ENCODE data around the gene SYNDIG1. TPM values are rescaled to one million over a fixed set of nuclear protein-coding genes. Genes with fewer than 3 reads are reported as not detected.

Gene SYNDIG1
- total and polyA plus RNA-seq, 2 donors (not counting 1 experiment from before 2014, with no cell fraction given): not detected

DNA sequence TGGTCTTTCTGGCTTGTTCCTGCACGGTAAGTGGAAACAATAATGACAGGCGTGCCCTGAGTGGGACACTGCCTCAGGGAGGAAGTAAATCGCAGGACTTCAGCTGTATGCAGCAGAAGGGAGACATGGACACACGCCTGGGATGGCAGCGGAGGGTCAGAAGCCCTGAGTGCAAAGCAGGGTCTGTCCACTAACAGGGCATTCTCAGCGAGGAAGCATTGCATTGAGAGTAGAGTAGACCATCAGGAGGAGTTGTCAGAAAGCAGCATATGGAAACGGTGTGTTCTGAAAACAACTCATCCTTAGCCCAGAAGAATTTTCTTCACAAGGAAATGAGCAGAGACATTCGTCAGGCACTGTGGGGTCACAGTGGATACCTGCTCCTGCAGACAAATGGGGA lies 134.0 kb downstream of the SYNDIG1 start:
- Histone ChIP-seq H3K4me2 (replicated peaks; ENCODE audit: low read depth, low read length, poor library complexity, severe bottlenecking) (no peak overlapping the region), H3K4me3 (ENCODE audit: control extremely low read depth in 1 of 5, extremely low read depth in 1 of 5, insufficient read depth in 1 of 5, low read depth in 2 of 5, low read length in 4 of 5) (no peak overlapping the region), H4K20me1 (ENCODE audit: control insufficient read depth, insufficient read depth, low read length, poor library complexity, severe bottlenecking) (no peaks in the 10 kb centered on the region), H3K9me3 (ENCODE audit: control extremely low read depth in 1 of 3, control insufficient read depth in 2 of 3, insufficient read depth in 1 of 3, low read length in 2 of 3) (peaks cover 1 to 9% (median 7%) of the 10 kb centered on the region in 3 donors), H3K4me1 (ENCODE audit: control insufficient read depth in 2 of 2, insufficient read depth in 2 of 2, low read length in 2 of 2) (peaks cover 0 to 1% of the 10 kb centered on the region in 2 donors), H3K9ac (ENCODE audit: low read length) (no peak overlapping the region), H2AFZ (ENCODE audit: insufficient read depth, low read depth, low read length, poor library complexity, severe bottlenecking) (no peak overlapping the region), H3K36me3 (replicated peaks in 1 of 2; ENCODE audit: control extremely low read depth in 1 of 2, control insufficient read depth in 1 of 2, extremely low read depth in 1 of 2, insufficient read depth in 2 of 2, low read length in 1 of 2) (no peaks in the 10 kb centered on the region), H3K79me2 (ENCODE audit: control insufficient read depth, insufficient read depth, low read length) (no peaks in the 10 kb centered on the region), H3K27me3 (replicated peaks in 1 of 4; ENCODE audit: control extremely low read depth in 1 of 4, control insufficient read depth in 3 of 4, insufficient read depth in 4 of 4, low read length in 3 of 4) (no peaks in the 10 kb centered on the region), H3K27ac (ENCODE audit: low read length in 2 of 2) (no peak overlapping the region)
- POLR2A ChIA-PET: no interaction called here
- Mint-ChIP-seq H3K4me1 (peaks cover 2% of the 10 kb centered on the region), H3K9me3 (ENCODE audit: insufficient read depth) (peaks cover 12% of the 10 kb centered on the region), H3K4me3 (no peak overlapping the region), H3K27ac (no peak overlapping the region), H3K27me3 (no peaks in the 10 kb centered on the region)
- WGBS (ENCODE audit: insufficient coverage): 90% methylated on average over 7 of the region's 8 CpGs
- DNase-seq (no peak), ATAC-seq (ENCODE audit: low read depth) (no peak)
- CTCF ChIA-PET: no interaction called here
- no peak for TF ChIP-seq EZH2 (IDR thresholded peaks at IDR 0.05; ENCODE audit: borderline replicate concordance, insufficient read depth, low read depth, low read length, poor library complexity, severe bottlenecking)
- TF ChIP-seq, protein P1, sequence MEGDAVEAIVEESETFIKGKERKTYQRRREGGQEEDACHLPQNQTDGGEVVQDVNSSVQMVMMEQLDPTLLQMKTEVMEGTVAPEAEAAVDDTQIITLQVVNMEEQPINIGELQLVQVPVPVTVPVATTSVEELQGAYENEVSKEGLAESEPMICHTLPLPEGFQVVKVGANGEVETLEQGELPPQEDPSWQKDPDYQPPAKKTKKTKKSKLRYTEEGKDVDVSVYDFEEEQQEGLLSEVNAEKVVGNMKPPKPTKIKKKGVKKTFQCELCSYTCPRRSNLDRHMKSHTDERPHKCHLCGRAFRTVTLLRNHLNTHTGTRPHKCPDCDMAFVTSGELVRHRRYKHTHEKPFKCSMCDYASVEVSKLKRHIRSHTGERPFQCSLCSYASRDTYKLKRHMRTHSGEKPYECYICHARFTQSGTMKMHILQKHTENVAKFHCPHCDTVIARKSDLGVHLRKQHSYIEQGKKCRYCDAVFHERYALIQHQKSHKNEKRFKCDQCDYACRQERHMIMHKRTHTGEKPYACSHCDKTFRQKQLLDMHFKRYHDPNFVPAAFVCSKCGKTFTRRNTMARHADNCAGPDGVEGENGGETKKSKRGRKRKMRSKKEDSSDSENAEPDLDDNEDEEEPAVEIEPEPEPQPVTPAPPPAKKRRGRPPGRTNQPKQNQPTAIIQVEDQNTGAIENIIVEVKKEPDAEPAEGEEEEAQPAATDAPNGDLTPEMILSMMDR (IDR thresholded peaks at IDR 0.05): no peak
- intact Hi-C loops (cut with micrococcal nuclease): no loop called here

DNA sequence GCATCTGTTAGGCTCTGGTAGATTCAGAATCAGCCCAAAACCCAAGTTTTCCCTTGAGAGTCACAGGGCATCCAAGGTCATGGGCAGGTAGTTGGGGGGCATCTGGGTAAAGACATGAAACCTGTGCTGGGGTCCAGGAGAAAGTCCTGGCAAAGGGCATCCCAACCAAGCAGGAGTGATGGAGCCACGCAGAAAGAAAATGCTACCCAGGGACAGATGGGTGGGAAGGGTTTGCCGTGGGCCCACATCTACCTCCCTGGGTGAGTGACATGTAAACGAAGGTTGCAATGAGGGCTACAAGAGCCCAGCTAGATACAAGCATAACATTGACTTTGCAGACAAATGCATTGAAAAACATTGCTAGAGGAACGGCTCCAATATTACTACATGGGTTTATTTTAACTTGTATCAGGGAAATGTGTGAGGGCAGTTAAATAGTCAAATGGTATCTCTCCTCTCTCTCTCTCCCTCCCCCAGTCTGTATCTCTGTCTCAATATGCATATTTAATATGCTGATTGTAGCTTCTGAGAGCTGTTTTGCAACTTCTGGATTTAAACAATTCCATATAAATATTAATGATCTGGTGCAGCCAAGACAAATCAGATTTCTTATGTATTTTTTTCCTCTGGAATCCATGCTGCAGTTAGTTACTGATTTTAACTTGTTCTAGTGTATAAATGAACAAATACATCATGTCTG lies 135.7 kb downstream of the SYNDIG1 start:
- H3K4me1 ChIP-seq (ENCODE audit: control insufficient read depth in 2 of 2, insufficient read depth in 2 of 2, low read length in 2 of 2): peaks cover 2 to 17% of the 10 kb centered on the region in 2 donors
- no peak overlapping the region for H3K27ac Mint-ChIP-seq
- H3K36me3 ChIP-seq (replicated peaks in 1 of 2; ENCODE audit: control extremely low read depth in 1 of 2, control insufficient read depth in 1 of 2, extremely low read depth in 1 of 2, insufficient read depth in 2 of 2, low read length in 1 of 2): no peaks in the 10 kb centered on the region
- no peak overlapping the region for H3K27ac ChIP-seq (ENCODE audit: low read length in 2 of 2)
- H3K27me3 ChIP-seq (replicated peaks in 1 of 4; ENCODE audit: control extremely low read depth in 1 of 4, control insufficient read depth in 3 of 4, insufficient read depth in 4 of 4, low read length in 3 of 4): no peaks in the 10 kb centered on the region
- no peak overlapping the region for H2AFZ ChIP-seq (ENCODE audit: insufficient read depth, low read depth, low read length, poor library complexity, severe bottlenecking)
- TF ChIP-seq, protein P1 (IDR thresholded peaks at IDR 0.05): no peak
- no peak for TF ChIP-seq EZH2 (IDR thresholded peaks at IDR 0.05; ENCODE audit: borderline replicate concordance, insufficient read depth, low read depth, low read length, poor library complexity, severe bottlenecking)
- H3K4me1 Mint-ChIP-seq: peaks cover 17% of the 10 kb centered on the region
- H3K4me3 ChIP-seq (ENCODE audit: control extremely low read depth in 1 of 5, extremely low read depth in 1 of 5, insufficient read depth in 1 of 5, low read depth in 2 of 5, low read length in 4 of 5): no peak overlapping the region
- H4K20me1 ChIP-seq (ENCODE audit: control insufficient read depth, insufficient read depth, low read length, poor library complexity, severe bottlenecking): no peaks in the 10 kb centered on the region
- no peak overlapping the region for H3K4me3 Mint-ChIP-seq
- H3K79me2 ChIP-seq (ENCODE audit: control insufficient read depth, insufficient read depth, low read length): no peaks in the 10 kb centered on the region
- ChIA-PET CTCF (no interaction called here), POLR2A (no interaction called here)
- H3K9me3 ChIP-seq (ENCODE audit: control extremely low read depth in 1 of 3, control insufficient read depth in 2 of 3, insufficient read depth in 1 of 3, low read length in 2 of 3): peaks cover 0 to 7% (median 6%) of the 10 kb centered on the region in 3 donors
- peaks cover 8% of the 10 kb centered on the region for H3K9me3 Mint-ChIP-seq (ENCODE audit: insufficient read depth)
- H3K27me3 Mint-ChIP-seq: no peaks in the 10 kb centered on the region
- DNase-seq: no peak
- intact Hi-C loops (cut with micrococcal nuclease): no loop called here
- 90% methylated on average over 3 of the region's 4 CpGs for WGBS (ENCODE audit: insufficient coverage)
- ATAC-seq (ENCODE audit: low read depth): no peak
- H3K9ac ChIP-seq (ENCODE audit: low read length): no peak overlapping the region
- no peak overlapping the region for H3K4me2 ChIP-seq (replicated peaks; ENCODE audit: low read depth, low read length, poor library complexity, severe bottlenecking)
